HG03575 (cell line): ENCODE results near the gene RAB9A.
A peak's percentile ranks its signal among the peaks of the same experiment; 100 is the strongest.

Experiments used
- ATAC-seq: cut with Tn5 transposase; IDR thresholded peaks from one replicate; pipeline ENCODE4 v1.9.1; 2021; ENCODE audit not compliant: unreplicated experiment, insufficient number of reproducible peaks, low FRiP score; ENCODE audit errors: extremely low read depth

Gene RAB9A

DNA sequence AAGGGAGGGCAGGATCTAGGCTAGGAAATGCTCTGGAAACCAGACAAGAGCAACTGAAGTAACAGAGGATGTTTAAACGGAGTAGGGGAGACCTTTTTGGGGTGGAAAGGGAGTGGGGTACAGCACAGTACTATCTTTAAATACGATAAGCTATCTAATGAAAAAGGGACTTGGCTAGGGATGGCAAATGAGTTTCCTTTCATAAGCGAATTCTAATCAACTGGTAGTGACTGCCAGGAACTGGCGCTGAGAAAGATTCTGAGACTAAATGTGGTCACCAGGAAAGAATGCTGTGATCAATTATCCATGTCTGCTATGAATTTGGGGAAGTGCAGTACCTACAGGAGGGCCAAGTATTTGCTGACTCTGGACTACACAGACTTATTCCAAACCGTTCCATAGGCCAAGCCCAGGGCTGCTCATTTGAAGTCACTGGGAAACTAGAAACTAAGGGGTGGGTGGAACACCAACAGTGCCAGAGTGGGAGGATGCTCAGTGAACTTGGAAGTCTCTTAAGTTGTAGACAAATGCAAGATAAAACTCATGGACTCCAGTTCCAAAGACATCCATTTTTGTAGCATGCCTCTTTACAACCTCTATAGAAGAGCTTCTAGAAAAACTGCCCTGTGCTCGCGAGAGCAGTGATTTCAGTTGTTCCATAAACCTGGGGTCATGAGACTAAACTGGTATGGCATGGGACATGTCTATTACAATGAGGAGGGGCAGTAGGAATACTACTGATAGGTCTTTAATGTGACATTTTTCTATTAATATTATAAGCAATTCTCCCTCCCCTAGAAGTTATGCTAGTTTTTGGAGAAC is 43.5 kb downstream of the RAB9A start:
- no peak for ATAC-seq

DNA sequence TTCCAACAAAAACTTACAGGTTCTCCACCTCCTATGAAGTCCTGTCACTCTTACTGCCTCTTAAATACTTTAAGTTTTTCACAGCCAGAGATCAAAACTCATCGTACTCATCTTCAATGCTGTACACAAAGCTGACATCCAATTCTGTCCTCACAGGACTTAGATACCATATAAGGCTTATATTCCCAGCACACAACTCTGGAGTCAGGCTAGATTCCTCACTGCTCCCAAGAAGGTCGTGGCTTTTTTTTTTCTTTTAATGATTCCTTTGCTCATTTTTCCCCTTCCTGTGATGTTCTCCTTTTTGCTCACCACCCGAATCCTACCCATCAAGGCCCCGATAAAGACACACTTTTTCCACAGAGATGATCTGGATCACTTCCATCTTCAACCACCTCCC is 44.6 kb downstream of the RAB9A start:
- ATAC-seq: no peak

DNA sequence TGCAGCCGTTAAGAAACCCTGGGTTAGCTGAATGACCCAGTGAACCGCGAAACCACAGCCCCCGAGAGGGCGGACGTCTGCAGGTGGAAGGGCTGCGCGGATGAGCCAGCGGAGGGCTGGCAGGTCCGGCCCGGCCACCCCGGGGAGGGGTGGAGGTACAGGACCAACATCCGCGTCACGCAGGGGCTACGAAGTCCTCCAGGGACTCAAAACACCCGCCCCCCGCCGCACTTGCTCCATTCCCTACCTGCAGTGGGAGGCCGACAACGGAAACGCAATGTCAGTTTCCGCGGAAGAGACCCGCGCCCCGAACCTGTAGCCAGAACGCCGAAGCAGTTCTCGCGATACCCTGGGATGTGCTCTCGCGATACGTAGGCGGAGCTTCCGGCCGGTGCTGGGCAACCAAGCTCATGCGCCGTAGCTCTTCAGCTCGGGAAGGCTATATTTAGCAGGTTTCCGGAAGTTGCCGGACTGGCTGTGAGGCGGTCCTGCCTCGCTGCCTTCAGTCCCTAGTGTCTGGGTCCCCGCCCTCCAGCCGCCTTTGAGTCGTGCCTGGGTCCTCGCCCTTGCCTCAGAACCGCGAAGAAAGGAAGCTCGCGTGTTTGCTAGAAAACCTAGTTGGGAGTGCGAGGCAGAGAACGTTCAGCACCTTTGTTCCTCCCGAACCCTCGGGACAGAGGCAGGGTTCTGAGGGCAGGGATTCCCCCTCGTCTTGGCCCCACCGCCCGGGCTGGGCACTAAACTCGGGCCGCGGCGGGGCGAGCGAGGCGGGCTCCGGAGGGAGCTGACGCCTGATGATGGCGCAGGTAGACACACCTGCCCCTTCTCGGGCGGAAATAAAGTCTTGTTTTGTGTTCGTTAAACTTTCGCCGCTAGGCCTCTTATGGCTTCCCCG is 45.6 kb downstream of the RAB9A start, which contains the start of the genes OFD1 and TRAPPC2:
Gene OFD1, plus strand, starts transcription at position 471 of the 895 bp plus-strand sequence. Its CDS starts 324 bp downstream, at position 795.
Gene TRAPPC2, minus strand, starts transcription at position 343 of the 895 bp plus-strand sequence. CDS start 14,657 bp downstream, outside the sequence.
- peak; percentile 85 for ATAC-seq

DNA sequence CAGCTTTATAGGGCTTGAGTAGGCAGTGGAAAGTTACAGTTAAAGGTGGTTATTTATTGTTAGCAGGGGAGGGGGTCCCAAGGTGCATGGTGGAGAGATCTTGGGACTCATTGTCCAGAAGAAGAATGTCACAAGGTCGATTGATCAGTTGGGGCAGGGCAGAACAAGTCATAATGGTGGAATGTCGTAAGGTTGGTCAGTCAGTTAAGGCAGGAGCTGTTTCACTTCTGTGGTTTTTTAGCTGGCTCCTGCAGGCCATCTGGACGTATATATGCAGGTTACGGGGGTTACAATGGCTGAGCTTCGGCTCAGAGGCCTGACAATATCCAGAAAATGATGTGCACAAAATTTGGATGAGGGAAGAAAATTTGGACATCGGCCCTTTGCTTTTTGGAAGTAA is 52.8 kb downstream of the RAB9A start:
- no peak for ATAC-seq

DNA sequence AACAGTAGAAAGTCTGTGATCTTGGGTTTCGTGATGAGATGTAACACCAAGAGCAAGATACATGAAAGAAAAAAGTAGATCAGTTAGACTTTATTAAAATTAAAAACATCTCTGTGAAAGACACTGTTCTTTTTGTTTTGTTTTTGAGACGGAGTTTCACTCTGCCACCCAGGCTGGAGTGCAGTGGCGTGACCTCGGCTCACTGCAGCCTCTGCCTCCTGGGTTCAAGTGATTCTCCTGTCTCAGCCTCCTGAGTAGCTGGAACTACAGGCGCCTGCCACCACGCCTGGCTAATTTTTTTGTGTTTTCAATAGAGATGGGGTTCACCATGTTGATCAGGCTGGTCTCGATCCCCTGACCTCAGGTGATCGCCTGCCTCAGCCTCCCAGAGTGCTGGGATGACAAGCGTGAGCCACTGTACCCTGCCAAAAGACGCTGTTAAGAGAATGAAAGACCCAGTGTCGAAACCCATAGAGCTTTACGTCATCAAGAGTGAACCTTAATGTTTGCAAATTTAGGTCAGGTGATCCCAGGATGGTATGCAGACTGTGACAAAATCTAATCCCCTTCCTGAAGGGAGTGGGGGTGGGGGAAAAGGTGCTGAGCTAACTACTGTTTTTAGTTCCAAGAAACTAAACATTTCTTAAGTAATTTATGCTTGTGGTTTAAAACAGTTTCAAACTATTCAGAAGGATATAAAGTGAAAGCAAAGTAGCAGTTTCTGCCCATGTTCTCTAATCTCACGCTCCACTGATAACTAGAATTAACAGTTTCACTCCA is 53.7 kb downstream of the RAB9A start:
- ATAC-seq: peak; percentile 75

DNA sequence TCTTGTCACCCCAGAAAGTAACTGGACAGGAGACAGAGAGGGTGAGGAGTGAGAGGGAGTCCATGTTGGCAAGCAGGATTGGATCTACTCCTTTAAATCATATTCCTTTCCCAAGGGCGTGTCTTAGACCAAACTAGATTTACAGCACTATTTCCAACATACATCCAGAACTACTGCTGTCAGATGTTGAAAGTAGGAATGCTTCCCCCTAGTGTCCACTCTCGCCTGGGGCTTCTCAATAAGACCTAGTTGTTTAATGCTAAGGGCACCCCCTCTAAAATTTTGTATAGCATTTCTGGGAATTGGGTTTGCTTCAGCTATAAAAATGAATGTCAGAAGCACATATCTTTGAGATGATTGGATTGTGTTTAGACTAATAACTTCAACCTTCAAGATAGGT is 58.9 kb downstream of the RAB9A start:
- ATAC-seq: no peak

DNA sequence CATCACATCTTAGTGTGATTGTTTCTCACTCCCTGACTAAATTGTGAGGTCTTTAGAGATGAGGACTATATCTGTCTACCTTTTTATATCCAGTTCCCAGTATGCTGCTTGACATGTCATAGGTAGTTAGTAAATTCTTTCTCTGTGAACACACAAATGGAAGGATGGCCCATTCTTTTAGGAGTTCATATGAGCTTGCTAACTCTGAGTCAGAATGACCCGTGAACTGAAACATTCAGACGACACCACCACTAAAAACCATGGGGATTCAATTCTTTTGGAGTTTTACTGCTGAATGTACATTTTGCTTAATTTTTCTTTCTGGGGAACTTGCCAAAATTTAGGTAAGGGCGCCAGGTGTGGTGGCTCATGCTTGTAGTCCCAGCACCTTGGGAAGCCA is 59.6 kb downstream of the RAB9A start:
- no peak for ATAC-seq

DNA sequence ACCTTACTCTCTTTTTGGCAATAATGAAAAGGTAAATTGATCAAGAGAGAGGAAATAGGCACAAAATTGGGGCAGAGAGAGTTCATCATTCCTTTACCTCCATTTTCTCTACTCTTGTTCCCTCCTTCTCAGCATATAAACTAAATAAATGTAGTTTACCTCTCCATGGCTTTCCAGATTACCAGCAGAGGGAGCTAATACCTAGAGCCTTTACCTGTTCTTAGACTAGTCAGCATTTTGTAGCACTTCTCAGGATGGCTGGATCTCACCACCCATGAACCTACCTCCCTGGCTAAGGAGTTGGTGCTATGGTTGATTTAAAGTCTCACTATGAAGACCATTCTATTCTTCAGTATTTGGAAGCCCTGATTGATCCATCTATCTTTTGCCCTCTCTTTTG is 61.3 kb downstream of the RAB9A start:
- no peak for ATAC-seq

DNA sequence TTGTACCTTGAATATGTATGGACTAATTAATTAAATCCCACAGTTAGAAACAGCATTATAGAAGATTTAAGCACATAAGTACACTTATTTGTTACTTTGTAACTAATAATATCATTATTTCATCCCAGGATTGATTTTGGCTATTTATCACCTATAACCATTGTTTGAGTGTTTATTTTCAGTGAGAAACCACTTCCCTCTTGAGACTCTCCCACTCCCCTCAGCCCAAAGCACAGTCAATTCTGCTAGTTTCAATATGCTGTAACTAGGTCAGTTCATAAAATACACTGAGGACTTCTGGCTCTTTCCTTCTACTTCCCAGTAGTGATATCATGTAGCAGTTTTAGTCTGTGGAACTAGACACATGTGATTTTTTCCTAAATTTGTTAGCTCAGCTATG is 61.9 kb downstream of the RAB9A start:
- ATAC-seq: no peak

DNA sequence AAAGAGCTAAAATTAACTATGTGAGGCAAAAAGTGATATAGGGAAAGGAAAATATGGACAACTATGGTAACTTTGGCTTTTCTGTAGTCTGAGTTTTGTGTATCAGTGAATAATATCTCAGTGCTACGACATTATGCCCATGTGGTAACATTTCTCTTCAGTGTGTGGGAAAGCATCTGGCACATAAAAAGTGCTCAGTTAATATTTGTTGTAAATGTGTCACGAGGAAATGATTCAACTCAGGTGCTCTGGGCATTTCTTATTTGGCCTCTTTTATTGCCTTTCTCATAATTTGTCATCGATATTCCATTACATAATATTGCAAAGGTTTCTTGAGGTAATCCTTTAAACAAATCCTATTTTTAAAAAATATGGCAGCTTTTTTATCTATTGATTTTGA is 63.2 kb downstream of the RAB9A start:
- ATAC-seq: no peak

DNA sequence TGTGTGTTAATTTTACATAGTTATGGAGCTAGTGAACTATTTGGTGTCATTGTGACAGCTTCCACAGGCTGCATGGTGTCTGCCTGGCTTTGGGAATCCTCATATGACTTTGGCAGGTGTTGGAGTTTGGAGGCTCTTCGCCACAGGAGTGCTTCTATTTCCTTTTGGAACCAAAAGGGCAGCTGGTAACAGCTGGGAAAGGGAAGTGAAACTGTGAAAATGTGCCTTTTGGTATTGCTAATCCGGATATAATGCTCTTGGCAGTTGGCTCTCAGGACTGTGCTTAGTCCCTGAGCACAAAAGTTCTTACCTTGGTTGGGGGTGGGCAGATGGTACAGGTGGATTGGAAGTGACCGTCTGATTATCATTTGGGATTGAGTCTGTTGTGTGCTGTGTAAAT is 63.7 kb downstream of the RAB9A start:
- ATAC-seq: no peak

DNA sequence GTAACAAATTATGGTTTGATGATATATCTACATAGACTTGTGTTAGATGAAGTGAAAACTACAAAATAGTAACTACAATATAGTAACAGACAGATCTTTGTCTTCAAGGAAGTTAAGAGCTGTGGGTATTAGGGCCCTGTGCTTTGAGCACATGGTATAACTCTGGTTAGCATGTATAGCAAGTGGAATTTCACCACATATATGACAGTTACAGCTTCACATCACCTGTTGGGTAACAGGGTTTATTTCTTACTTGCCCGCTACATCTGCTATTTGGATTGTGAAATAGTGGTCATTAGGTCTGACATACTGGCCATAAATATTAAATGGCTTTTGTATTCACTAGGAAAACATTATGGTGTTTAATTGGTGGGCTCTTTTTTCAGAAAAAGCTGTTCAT is 65.8 kb downstream of the RAB9A start:
- no peak for ATAC-seq

DNA sequence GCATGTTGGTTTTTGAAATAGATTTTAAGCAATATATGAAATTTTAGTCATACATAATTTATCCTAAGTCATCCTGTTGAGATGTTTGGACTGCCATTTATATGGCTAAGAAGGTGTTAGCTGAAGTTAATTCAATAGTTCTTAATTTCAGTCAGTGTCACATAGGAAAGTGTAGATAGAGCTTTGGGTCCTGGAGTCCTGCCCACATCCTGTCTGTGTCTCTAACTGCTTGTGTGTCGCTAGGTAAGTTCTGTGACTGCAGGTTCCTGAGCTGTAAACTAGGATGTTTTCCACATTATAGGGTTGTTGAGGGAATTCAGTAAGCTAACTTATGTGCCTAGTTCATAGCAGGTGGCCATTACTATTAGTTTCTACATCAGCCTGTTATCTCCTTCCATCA is 66.3 kb downstream of the RAB9A start:
- ATAC-seq: no peak

DNA sequence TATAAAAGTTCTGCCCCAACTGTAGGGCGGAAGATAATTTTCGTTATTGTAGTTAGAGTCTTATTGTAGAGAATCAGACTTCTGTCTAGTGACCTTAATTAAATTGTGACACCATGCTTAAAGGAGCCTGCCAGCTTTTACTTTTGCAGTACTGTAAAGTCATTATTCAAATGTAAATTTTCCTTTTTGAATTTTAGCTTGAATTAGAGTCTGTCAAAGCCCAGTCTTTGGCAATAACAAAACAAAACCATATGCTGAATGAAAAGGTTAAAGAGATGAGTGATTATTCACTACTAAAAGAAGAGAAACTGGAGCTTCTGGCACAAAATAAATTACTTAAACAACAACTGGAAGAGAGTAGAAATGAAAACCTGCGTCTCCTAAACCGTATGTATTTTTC is 67.5 kb downstream of the RAB9A start:
- ATAC-seq: no peak

DNA sequence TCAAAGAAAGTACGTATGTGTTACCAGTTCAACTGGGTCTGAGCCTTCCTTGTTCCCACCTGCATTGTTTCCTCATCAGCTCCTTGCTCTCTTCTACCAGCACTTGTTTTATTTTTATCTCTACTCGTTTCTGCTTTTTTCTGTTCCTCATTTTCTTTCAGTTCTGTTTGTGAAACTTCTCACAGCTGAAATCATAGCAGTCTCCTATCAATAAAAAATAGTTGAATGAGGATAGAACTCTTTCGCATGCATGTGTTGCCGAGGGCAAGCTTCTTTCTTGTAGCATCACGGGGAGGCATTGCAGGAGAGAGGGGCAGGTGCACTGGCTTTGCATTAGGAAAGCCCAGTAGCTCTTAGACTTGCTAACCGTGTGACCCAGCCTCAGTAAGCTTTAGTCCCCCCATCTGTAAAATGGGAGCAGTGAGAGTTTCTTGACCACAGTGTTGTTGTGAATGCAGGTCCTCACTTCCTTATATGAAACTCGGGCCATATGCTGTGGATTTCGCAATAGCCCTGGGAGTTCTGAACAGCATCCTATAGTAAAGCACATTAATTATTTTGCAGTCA is 70.3 kb downstream of the RAB9A start:
- no peak for ATAC-seq
